ENCODE data around the gene CYCS.
"Not testable (repeated sequence)": the region's sequence is repeated elsewhere in the genome, so short reads cannot be mapped to it uniquely, and the experiment has no call there.

CYCS gene

DNA sequence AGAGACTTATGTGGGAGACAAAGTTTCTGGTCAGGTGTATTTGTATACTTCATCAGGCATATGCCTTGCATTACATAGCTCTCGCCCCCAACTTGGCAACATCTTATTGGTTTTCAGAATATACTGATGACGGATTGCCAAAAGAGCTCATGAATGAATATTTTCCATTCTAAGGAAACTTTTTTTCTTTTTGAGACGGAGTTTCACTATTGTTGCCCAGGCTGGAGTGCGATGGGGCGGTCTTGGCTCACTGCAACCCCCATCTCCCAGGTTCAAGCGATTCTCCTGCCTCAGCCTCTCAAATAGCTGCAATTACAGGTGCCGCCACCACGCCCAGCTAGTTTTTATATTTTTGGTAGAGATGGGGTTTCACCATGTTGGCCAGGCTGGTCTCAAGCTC, 6.0 kb downstream of the CYCS start:
- no peak for DNase-seq (ENCODE audit: insufficient read length, low spot score)
- no peak for FAIRE-seq

DNA sequence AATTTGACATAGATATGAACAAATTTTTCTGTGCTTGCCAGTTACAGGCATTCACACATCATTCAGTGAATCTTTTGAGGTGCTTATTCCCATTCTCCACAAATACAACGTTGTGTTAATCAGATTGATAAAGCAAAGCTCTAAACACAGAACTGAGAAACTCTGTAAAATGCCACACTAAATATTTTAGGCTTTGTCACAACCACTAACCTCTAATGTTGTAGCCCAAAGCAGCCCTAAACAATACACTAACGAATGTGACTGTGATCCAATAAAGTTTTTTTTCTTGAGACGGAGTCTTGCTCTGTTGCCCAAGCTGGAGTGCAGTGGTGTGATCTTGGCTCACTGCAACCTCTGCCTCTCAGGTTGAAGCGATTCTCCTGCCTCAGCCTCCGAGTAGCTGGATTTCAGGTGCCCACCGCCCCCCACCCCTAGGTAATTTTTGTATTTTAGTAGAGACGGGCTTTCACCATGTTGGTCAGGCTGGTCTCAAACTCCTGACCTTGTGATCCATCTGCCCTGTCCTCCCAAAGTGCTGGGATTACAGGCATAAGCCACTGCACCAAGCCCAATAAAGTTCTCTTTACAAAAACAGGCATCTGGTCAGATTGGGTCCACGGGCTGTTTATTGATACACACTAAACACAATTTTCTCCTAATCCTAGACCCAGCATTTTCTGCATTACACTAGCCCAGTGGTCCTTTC, 6.9 kb downstream of the CYCS start:
- DNase-seq (ENCODE audit: insufficient read length, low spot score) (no peak), FAIRE-seq (no peak)

DNA sequence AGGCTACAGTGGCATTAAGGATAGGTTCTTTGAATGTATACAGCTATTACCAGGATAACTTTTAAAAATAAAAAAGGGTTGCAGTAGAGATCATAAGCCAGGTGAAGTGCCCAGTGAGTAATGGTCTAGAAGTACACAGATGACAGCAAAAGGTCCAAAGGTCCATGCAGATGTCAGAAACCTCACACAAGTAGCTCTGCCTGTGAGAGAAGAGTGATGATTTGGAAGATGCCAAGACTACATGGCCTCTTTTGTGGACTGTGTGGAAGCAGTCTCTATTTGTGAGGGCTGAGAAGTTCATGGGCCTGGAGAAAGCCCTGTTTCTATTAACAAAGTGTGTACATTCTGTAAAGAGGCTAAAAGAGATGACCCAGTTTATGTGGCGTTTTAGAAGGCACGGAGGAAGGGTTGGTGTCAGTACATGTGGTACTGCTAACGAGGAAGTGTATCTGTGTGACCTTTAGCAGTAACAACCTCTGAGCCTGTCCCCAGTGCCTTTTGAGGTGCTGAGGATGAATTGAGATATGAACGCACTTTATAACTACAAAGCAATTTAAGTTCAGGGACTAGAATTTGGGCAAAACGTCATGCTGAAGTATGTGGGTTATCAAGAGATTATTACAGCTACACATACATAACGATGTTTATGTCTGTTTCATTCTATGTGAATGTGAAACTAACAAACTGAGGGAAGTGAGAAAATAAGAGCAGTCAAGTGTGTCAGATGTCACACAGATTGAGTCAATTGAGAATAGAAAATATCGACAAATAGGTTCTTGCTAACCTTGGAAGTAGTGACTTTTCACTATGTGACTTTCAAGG, 7.6 kb downstream of the CYCS start:
- no peak for DNase-seq (ENCODE audit: insufficient read length, low spot score)
- no peak for FAIRE-seq

DNA sequence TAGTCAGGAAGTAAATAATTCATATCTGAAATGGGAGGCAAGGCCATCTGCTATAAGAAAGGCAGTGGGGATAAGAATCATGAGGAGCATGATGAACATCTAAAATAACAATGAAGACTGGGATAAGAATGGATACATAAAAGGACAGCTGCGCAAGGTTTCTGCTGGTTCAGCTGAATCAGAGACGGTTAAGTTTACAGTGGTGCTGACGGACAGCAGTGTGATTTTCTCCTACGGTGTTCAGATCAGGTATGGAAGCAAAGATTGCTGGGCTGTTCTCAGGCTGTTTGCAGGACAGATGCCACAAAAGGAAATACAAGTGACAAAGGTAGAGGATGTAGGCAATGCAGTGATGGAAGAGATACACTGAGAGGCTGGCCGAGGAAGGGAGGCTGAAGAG, 8.4 kb downstream of the CYCS start:
- FAIRE-seq (no peak), DNase-seq (ENCODE audit: insufficient read length, low spot score) (no peak)

DNA sequence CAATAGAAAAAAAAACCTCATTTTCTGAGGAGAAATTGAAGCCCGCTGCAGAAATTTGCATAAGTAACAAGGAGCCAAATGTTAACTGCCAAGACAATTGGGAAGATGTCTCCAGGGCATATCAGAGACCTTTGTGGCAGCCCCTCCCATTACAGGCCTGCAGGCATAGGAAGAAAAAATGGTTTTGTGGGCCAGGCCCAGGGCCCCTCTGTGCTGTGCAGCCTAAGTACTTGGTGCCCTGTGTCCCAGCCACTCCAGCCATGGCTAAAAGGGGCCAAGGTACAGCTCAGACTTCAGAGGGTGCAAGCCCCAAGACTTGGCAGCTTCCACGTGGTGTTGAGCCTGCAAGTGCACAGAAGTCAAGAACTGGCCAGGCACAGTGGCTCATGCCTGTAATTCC, 14.5 kb downstream of the CYCS start:
- not testable (repeated sequence) for DNase-seq (ENCODE audit: insufficient read length, low spot score); FAIRE-seq

DNA sequence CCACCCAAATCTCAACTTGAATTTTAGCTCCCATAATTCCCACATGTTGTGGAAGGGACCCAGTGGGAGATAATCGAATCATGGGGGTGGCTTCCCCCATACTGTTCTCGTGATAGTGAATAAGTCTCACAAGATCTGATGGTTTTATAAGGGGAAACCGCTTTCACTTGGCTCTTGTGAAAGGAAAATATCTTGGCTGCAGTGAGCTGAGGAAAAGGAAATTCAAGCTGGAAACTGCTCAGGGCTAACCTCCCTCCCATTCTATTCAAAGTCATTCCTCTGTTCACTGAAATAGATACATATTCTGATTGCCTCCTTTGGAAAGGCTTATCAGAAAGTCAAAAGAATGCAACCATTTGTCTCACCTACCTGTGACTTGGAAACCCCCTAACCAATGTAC, 15.8 kb downstream of the CYCS start:
- FAIRE-seq (no peak), DNase-seq (ENCODE audit: insufficient read length, low spot score) (no peak)

DNA sequence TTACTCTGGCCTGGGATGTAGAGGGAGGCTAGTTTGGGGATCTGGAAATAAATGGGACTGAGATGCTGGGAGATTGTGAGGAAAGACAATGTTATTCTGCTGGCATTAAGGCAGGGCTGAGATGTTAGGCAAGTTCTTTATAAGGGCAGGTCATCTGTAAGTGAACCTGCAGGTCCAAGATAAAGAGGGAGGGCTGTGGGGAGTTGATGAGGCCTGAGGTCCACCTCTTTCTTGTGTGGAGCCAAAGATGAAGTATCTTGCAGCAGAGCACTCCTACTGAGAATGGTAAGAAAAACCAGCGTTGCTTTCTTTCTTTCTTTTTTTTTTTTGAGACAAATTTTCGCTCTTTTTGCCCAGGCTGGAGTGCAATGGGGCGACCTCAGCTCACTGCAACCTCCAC, 19.1 kb downstream of the CYCS start:
- FAIRE-seq (no peak), DNase-seq (ENCODE audit: insufficient read length, low spot score) (no peak)

DNA sequence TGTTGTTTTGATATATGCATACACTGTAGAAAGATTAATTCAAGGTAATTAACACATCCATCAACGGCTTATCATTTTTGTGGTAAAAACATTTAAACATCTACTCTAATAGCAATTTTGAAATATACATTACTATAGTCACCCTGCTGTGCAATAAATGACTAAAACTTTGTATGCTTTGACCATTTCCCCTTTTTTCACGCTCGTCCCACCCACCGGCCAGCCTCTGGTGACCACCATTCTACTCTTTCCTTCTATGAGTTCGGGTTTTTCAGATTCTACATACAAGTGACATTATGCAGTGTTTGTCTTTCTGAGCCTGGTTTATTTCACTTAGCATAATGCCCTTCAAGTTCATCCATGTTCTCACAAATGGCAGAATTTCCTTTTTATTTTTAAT, 21.3 kb downstream of the CYCS start:
- FAIRE-seq (no peak), DNase-seq (ENCODE audit: insufficient read length, low spot score) (no peak)

DNA sequence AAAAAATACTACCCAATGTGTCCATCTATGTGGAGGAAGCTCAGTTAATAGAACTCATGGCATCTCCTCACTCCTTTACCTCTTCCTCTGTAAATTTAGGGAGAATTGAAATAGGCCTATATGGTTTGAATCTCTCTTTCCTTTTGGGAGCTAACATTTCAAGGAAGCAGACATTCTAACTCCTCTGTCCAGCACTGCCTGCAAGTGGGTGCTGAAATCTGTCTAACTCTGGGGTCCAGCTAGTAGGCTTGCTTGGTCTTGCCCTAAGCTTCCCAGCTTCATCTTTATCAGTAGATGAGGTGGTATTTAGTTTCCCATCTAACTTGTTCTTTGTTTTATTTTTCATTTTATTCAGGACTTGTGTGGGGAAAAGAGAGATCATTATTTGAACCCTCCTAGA, 23.2 kb downstream of the CYCS start:
- no peak for DNase-seq (ENCODE audit: insufficient read length, low spot score)
- no peak for FAIRE-seq

DNA sequence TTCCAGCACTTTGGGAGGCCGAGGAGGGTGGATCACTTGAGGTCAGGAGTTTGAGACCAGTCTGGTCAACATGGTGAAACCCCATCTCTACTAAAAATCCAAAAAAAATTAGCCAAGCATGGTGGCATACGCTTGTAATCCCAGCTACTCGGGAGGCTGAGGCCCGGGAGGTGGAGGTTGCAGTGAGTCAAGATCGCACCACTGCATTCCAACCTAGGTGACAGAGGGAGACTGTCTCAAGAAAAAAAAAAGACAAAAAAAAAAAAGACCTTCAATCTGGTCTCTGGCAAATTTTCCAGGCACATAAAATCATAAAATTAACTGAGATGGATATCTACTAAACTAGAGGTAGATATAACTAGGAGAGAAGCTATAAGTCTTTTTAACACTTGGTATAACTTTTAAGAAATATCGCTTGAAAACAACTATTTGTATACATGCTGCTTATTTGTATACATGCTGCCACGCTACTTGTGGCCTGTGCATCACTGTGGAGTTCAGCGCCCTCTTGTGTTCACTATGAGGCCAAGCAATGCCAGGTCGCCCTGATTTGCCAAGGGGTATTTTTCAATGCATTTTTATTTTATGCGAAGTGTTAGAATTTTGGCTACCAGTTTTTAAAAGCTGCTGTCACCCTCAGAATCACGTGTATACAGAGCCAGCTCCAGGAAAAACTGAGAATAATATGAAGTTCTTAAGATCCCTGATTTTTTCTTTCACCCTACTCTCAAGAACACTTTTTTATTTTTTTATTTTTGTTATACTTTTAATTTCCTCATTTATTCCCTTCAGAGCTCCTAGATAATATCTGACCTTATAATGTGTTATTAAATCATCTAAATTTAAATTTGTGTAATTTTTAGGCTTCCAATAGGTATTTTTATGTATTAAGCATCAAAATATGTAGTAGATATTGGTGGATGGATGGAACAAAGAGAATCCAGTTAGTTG, 26.7 kb downstream of the CYCS start:
- FAIRE-seq (no peak), DNase-seq (ENCODE audit: insufficient read length, low spot score) (peak; percentile 72)

DNA sequence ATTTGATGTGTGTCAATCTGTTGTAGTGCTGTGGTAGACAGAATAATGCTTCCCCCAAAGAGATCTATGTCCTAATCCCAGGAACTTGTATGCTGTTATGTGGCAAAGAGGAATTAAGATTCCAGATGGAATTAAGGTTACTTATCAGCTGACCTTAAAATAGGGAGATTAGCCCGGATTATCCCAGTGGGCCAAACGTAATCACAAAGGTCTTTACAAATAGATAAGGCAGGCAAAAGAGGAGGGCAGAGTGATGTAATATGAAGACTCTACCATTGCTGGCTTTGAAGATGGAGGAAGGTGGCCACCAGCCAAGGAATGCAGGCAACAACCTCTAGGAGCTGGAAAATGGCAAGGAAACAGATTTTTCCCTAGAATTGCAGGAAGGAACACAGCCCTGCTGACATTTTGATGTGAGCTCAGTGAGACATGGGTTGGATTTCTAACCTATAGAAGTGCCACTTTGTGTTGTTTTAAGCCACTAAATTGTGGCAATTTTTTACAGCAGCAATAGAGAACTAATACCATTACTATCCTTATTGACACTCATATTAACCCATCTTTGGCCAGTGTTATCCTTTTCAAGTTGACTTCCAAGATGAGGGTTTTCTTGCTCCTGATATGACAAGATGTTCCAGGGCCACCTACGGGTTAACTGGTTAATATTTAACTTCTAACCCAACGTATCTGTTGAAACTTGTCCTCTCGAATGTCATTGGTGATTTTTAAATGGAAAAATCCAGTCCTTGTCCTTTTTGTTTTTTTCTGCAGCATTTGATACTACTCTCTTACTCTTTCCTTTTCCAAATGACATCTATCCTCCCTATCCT, 29.3 kb downstream of the CYCS start:
- no peak for DNase-seq (ENCODE audit: insufficient read length, low spot score)
- no peak for FAIRE-seq

DNA sequence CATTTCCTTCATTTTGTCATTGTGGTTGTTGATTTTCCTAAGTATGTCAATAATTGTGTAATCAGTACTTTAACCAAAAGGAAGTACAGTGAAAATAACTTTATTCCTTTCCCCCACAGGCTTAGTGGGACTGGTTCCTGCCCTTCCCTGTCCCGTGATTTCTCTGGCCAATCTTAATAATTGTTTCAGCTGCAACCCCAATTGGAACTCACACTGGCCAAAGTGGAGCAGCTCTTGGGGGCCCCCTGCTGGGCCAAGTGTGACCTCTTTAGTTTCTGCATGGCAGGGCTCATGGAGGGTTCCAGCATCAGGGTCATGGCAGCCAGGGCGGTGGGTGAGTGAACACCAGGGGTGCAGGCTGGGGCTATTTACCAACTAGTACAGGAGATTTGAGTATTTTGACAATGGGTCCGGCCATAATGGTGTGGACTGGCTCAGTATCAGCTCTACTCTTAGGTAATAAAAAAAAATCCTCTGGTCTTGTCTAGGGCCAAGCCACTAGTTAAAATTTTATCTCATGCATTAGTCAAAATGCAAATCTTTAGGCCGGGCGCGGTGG, 31.7 kb downstream of the CYCS start:
- peak; percentile 86 for DNase-seq (ENCODE audit: insufficient read length, low spot score)
- no peak for FAIRE-seq

DNA sequence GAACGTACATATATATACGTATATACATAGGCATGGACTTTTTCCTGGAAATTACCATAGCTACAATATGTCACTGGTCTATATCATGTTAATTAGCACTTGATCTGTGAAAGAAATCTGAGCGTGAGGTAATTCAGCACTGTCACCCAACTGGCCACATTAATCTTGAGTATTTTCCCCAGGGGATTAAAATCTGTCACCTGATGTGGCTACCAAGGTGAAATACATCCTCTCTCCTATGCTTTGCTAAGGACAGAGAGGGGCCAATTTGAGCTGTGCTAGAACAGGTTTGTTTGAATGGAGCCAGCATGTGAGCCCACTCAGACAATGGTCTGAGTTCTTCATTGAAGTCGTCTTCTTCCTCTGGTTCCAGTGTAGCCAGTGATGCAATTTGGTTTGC, 33.3 kb downstream of the CYCS start:
- FAIRE-seq (no peak), DNase-seq (ENCODE audit: insufficient read length, low spot score) (no peak)

DNA sequence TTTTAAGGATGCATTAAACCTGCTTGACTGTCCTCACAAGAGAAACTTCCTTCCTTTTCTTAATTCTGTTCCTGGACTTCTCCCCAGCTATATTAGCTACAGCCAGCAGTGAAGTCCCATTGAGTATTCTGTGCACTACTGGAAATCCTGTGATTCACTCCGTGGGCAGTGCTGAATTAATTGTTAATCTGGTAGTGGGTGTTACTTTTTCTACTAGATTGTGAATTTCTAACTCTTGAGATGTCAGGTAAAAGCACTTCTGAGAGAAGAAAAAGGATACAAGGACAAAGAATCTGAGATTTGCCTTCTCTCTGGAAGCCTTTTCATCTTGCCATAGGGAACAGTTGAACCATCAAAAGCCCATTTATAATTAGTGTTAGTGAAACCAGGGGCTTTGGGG, 33.9 kb downstream of the CYCS start:
- no peak for FAIRE-seq
- DNase-seq (ENCODE audit: insufficient read length, low spot score) = no peak

DNA sequence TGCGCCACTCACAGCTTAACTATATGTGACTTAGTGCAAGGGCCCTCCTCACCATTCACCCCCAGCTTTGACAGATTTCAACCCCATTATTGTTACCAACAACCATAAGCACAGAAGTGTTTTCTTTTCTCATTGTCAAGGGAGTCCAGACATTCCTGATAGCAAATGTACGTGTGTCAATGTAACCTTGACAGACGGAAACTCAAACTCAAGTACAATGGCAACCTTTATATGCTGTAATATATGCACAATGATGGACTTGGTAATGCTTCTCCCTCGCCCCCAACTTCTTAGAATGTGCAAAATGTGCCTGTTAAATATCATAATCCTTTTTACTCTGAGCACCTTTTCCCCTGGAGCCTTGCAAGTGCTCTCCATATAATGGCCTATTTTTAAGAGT, 34.7 kb downstream of the CYCS start:
- no peak for FAIRE-seq
- no peak for DNase-seq (ENCODE audit: insufficient read length, low spot score)

DNA sequence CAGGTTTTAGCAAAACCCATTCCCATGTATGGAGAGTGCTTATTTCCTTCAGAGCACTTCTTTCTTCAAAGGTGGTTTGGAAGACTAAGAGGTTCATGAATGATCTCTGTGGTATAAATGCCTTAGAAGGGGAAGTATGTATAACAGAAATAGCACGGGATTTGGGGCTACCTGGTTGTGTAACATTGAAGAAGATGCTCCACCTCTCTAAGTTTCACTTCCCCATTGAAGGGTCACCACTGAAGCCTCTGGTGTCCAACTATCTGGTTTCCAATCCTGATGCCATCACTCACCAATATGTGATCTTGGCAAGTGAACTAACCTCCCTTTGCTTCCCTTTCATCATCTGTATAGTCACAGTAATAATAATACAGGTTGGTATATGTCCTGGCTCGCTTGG, 37.2 kb downstream of the CYCS start:
- FAIRE-seq = no peak
- no peak for DNase-seq (ENCODE audit: insufficient read length, low spot score)

DNA sequence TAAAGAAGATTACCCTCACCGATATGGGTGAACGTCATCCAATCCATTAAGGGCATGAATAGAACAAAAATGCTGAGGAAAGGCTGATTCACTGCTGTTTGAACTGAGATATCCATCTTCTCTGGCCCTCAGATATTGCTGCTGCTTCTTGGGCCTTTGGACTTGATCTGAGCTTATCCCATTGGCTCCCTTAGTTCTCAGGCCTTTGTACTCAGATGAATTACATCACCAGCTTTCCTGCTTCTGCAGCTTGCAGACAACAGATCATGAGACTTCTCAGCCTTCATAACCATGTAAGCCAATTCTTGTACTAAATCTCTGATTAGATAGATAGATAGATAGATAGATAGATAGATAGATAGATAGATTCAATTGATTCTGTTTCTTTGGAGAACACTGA, 40.2 kb downstream of the CYCS start:
- FAIRE-seq = no peak

DNA sequence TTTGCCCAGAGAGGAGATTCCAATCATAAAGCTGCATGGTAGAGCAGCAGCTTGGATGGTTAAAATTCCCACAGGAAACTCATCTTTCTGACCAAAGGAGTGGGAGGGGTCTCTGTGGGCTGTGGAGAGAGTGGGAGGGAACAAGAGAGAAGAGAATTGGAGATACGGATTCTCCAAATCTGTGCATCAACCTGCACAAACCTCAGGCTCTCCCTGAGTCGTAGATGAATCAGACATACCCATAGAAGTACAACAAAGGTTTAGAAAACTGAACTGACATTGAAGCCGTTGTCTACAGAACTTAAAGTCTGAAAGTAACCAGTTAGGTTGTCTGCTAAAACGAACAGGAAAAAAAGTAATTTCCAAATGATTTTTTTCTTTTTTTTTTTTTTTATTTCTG, 41.9 kb downstream of the CYCS start:
- FAIRE-seq (no peak), DNase-seq (ENCODE audit: insufficient read length, low spot score) (no peak)

More for the DNA sequence above, 40.2 kb downstream of the CYCS start:
- no peak for DNase-seq (ENCODE audit: insufficient read length, low spot score)

DNA sequence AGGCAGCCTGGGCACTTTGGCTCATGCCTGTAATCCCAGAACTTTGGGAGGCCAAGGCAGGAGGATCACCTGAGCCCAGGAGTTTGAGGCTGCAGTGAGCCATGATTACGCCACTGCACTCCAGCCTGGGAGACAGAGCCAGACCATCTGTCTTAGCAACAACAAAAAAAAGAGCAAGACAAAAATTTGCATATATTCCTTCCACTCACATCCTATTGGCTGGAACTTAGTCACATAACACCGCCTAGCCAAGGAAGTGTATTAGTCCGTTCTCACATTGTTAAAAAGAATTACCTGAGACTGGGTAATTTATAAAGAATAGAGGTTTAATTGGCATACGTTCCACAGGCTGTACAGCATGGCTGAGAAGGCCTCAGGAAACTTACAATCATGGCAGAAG, 43.0 kb downstream of the CYCS start:
- not testable (repeated sequence) for DNase-seq (ENCODE audit: insufficient read length, low spot score); FAIRE-seq

DNA sequence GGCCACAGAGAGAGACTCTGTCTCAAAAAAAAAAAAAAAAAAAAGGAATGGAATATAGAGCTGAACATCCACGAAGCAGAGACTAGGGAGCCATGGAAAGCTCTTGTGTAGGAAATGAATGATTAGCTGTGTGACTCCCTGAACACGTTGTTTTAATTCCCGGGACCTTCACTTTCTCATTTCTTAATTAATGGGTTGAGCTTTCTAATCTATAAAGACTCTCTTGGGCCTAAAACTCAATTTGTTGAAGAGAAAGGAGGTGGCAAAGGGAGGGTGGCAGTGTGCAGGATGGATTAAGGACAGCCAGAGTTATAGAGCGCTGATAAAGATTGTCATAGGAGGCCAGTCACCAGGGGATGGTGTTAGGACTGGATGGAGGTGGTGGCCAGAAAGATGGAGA, 48.0 kb downstream of the CYCS start:
- no peak for DNase-seq (ENCODE audit: insufficient read length, low spot score)
- FAIRE-seq = no peak
